PFSK-1 (cell line): Measurements from ENCODE around the gene PDLIM1.

ENCODE experiments used
- POLR2AphosphoS5 ChIP-seq: IDR thresholded peaks from 2 replicates; pipeline ENCODE4 v1.6.1; 2012; ENCODE audit warnings: low read depth, mild to moderate bottlenecking, control low read depth, low read length, moderate library complexity
- TAF1 ChIP-seq: IDR thresholded peaks from 2 replicates; pipeline ENCODE4 v1.6.1; 2012; ENCODE audit warnings: low read length, control low read depth, borderline replicate concordance; ENCODE audit not compliant: insufficient read depth
- TF ChIP-seq, protein P1 (sequence below), 2 experiments: IDR thresholded peaks; 2 replicates each; pipeline versions ENCODE4 v1.6.1 to v1.8.0; 2011 to 2012; ENCODE audit warnings: low read depth in 2 of 2, low read length in 2 of 2, control low read depth in 1 of 2, inconsistent platforms in 1 of 2, mild to moderate bottlenecking in 1 of 2, moderate library complexity in 1 of 2; ENCODE audit not compliant: insufficient read depth in 1 of 2

DNA sequence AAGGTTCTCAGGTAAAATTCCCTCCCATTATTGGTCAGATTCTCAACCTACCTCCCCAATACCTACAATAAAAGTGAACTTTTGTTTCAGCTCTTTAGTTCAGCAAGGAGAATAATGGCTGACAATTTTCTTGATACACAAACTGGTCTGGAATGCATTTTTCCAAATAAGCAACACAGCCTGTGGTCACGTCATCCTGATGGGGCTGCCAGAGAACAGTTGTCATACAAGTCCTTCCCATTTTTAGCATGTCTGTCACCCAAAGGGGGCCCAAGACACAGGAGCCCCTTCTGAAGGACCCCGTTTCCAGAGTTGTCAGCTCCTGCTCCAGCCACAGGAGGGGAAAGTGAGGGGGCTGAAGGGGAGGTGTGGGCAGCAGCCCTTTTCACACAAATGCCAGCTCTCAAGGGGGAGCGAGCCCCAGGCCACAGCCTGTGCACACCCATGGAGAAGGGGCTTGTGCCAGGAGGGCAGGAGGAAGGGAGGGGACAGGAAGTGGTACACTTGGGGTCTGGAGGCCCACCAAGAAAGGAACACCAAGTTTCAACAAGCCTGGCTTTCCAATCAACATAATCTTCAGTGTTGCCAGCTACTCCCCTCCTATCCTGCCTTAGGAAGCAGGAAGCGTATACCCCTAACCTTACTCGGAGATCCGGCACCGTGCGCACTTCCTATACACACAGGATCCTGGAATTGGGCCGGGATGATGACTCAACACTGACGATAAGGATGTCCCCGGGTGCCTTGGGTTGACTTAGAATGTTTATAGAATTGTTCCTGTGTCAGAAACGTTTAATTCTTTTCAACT, 43.4 kb upstream of the PDLIM1 start:
- no peak for TF ChIP-seq TAF1
- TF ChIP-seq POLR2AphosphoS5, result no peak
- TF ChIP-seq, protein P1, sequence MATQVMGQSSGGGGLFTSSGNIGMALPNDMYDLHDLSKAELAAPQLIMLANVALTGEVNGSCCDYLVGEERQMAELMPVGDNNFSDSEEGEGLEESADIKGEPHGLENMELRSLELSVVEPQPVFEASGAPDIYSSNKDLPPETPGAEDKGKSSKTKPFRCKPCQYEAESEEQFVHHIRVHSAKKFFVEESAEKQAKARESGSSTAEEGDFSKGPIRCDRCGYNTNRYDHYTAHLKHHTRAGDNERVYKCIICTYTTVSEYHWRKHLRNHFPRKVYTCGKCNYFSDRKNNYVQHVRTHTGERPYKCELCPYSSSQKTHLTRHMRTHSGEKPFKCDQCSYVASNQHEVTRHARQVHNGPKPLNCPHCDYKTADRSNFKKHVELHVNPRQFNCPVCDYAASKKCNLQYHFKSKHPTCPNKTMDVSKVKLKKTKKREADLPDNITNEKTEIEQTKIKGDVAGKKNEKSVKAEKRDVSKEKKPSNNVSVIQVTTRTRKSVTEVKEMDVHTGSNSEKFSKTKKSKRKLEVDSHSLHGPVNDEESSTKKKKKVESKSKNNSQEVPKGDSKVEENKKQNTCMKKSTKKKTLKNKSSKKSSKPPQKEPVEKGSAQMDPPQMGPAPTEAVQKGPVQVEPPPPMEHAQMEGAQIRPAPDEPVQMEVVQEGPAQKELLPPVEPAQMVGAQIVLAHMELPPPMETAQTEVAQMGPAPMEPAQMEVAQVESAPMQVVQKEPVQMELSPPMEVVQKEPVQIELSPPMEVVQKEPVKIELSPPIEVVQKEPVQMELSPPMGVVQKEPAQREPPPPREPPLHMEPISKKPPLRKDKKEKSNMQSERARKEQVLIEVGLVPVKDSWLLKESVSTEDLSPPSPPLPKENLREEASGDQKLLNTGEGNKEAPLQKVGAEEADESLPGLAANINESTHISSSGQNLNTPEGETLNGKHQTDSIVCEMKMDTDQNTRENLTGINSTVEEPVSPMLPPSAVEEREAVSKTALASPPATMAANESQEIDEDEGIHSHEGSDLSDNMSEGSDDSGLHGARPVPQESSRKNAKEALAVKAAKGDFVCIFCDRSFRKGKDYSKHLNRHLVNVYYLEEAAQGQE (IDR thresholded peaks at IDR 0.05; ENCODE audit: insufficient read depth in 1 of 2, low read depth in 2 of 2, low read length in 2 of 2), result 0 out of 4 replicates have a peak, but pooled peaks of 1 of the 2 experiments have one; percentile 18
